Thymus (tissue), 11 donors: ENCODE measurements around the gene PRPF8. TPM values are rescaled to one million over a fixed set of nuclear protein-coding genes. Genes with fewer than 3 reads are reported as not detected.
A peak's percentile ranks its signal among the peaks of the same experiment; 100 is the strongest.

ENCODE experiments used
- DNase-seq, 9 donors: peaks; one replicate each; pipeline ENCODE4 v3.0.0-alpha.2; 2013; ENCODE audit warnings: low spot score in 9 of 9, low read depth in 6 of 9, missing footprints in 1 of 9
- H3K27ac ChIP-seq, 2 donors: one replicate each; pipeline ENCODE4 v1.5.1; 2013; ENCODE audit warnings: control low read depth in 1 of 2, low read depth in 1 of 2, low read length in 1 of 2, mild to moderate bottlenecking in 1 of 2, moderate library complexity in 1 of 2
- H3K27me3 ChIP-seq, 2 donors: one replicate each; pipeline ENCODE4 v1.5.1; 2013; ENCODE audit warnings: low read length in 1 of 2; ENCODE audit not compliant: control insufficient read depth in 2 of 2, insufficient read depth in 1 of 2
- H3K36me3 ChIP-seq, 2 donors: one replicate each; pipeline ENCODE4 v1.5.1; 2013; ENCODE audit warnings: low read length in 1 of 2, mild to moderate bottlenecking in 1 of 2, moderate library complexity in 1 of 2; ENCODE audit not compliant: control insufficient read depth in 2 of 2, insufficient read depth in 2 of 2
- H3K4me1 ChIP-seq, 2 donors: one replicate each; pipeline ENCODE4 v1.5.1; 2013; ENCODE audit warnings: low read length in 2 of 2; ENCODE audit not compliant: control insufficient read depth in 2 of 2, insufficient read depth in 2 of 2
- H3K4me3 ChIP-seq, 2 donors: one replicate each; pipeline ENCODE4 v1.5.1; 2013; ENCODE audit warnings: low read length in 2 of 2, control low read depth in 1 of 2, mild to moderate bottlenecking in 1 of 2
- H3K9me3 ChIP-seq, 2 donors: one replicate each; pipeline ENCODE4 v1.5.1; 2013; ENCODE audit warnings: low read length in 1 of 2, mild to moderate bottlenecking in 1 of 2; ENCODE audit not compliant: control insufficient read depth in 2 of 2, insufficient read depth in 1 of 2
- WGBS: extraction: QIAGEN DNeasy Blood & Tissue Kit; methylation state at CpG from one replicate; pipeline ENCODE4 v1.1.7; 2013; 5-methylcytosine and 5-hydroxymethylcytosine counted together
- polyA plus RNA-seq: library from polyadenylated mRNA; stranded (reverse); fragments of 200-250 nt; gene quantifications from one replicate; pipeline ENCODE4 v1.2.3, GENCODE V29; 2013
- total RNA-seq: library from RNA; stranded (reverse); fragments of 120-200 nt; gene quantifications from one replicate; pipeline ENCODE4 v1.2.4, GENCODE V29; 2013
- donor health status: healthy.

Gene PRPF8
- total and polyA plus RNA-seq, 2 donors, result 86.2 to 106 TPM

- H3K4me1 ChIP-seq, result peaks cover 0 to 8% of the 10 kb centered on the region in 2 donors
These were observed 47.9 kb downstream of the PRPF8 start for GRCh38 chr17:1636732-1637285.

GRCh38 chr17:1635675-1636465, 48.8 kb downstream of the PRPF8 start:
- no peak for DNase-seq
- Histone ChIP-seq H3K36me3 (no peaks in the 10 kb centered on the region), H3K9me3 (no peaks in the 10 kb centered on the region), H3K4me3 (no peak overlapping the region), H3K27ac (no peak overlapping the region), H3K27me3 (no peaks in the 10 kb centered on the region), H3K4me1 (peaks cover 0 to 8% of the 10 kb centered on the region in 2 donors)
- 92% methylated on average over 10 of the region's 10 CpGs for WGBS

More at GRCh38 chr17:1636732-1637285, 47.9 kb downstream of the PRPF8 start:
- no peak for DNase-seq
- Histone ChIP-seq H3K27ac (no peak overlapping the region), H3K9me3 (no peaks in the 10 kb centered on the region), H3K4me3 (no peak overlapping the region), H3K27me3 (no peaks in the 10 kb centered on the region), H3K36me3 (no peaks in the 10 kb centered on the region)
- WGBS, result 88% methylated on average over 15 of the region's 15 CpGs

- WGBS, result 97% methylated on average over 45 of the region's 45 CpGs
- H3K9me3 ChIP-seq, result no peaks in the 10 kb centered on the region
- no peaks in the 10 kb centered on the region for H3K36me3 ChIP-seq
- H3K4me3 ChIP-seq, result no peak overlapping the region
- peaks cover 0 to 11% of the 10 kb centered on the region in 2 donors for H3K4me1 ChIP-seq
- DNase-seq, result no peak
- peaks cover 0 to 2% of the 10 kb centered on the region in 2 donors for H3K27me3 ChIP-seq
- no peak overlapping the region for H3K27ac ChIP-seq
These were observed 49.6 kb downstream of the PRPF8 start for GRCh38 chr17:1634841-1635650.

GRCh38 chr17:1630662-1631061, 54.0 kb downstream of the PRPF8 start:
- Histone ChIP-seq H3K27ac (no peak overlapping the region), H3K36me3 (peaks cover 0 to 3% of the 10 kb centered on the region in 2 donors), H3K9me3 (peaks cover 0 to 10% of the 10 kb centered on the region in 2 donors), H3K4me3 (no peak overlapping the region), H3K27me3 (peaks cover 0 to 11% of the 10 kb centered on the region in 2 donors), H3K4me1 (peaks cover 5 to 29% of the 10 kb centered on the region in 2 donors)
- DNase-seq, result no peak
- 94% methylated on average over 4 of the region's 4 CpGs for WGBS

- 1% methylated on average over 45 of the region's 45 CpGs for WGBS
- Histone ChIP-seq H3K27ac (peak overlapping the region; percentile 93 to 96), H3K36me3 (peaks cover 0 to 12% of the 10 kb centered on the region in 2 donors), H3K4me1 (peaks cover 5 to 38% of the 10 kb centered on the region in 2 donors), H3K27me3 (peaks cover 0 to 11% of the 10 kb centered on the region in 2 donors), H3K9me3 (peaks cover 0 to 10% of the 10 kb centered on the region in 2 donors), H3K4me3 (peak overlapping the region; percentile 85 to 87)
- DNase-seq, result peak in 7 of 9 donors; percentile 67 to 89 (median 83)
These were observed 55.0 kb downstream of the PRPF8 start for GRCh38 chr17:1629504-1630310.

DNA sequence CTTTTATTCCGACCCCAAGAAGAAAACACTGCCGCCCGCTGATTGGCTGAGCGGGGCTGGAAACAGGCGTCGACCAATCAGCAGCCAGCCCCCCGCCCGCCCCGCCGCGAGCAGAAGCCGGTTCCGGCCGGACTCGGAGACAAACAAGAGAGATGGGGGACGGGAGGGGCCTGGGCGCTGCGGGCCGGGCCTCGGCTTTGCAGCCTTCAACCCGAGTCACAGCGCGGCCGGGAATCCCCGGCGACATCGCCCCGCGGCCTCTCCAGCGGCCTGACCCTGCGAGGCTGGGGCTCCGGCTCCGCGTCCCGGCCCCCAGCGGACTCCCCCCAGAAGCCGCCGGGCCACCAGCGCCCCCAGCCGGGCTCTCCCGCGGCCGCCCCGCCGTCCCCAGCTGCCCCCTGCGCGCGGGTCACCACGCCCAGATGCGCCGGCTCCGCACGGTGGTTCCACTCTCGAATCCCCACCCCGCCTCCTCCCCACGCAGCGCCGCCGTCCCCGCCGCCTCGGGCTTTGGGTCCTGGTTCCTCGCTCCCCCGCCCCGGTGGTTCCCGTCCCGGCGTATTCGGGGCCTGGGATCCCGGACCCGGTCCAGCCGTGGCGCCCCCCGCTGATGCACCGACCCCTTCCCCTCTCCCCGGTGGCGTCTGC, 55.7 kb downstream of the PRPF8 start:
- DNase-seq, result peak in 8 of 9 donors; percentile 82 to 97 (median 92)
- peaks cover 0 to 10% of the 10 kb centered on the region in 2 donors for H3K9me3 ChIP-seq
- under 1% methylated on average over 77 of the region's 77 CpGs for WGBS
- peak overlapping the region; percentile 93 to 96 for H3K27ac ChIP-seq
- H3K36me3 ChIP-seq, result peaks cover 0 to 17% of the 10 kb centered on the region in 2 donors
- peaks cover 0 to 11% of the 10 kb centered on the region in 2 donors for H3K27me3 ChIP-seq
- peak overlapping the region; percentile 85 to 87 for H3K4me3 ChIP-seq
- peaks cover 5 to 40% of the 10 kb centered on the region in 2 donors for H3K4me1 ChIP-seq

GRCh38 chr17:1627982-1628855, 56.4 kb downstream of the PRPF8 start, which contains the start of gene SLC43A2:
Gene SLC43A2, minus strand, starts transcription at chr17:1628834. Its CDS starts 960 bp downstream, at chr17:1627874.
- peaks cover 0 to 11% of the 10 kb centered on the region in 2 donors for H3K27me3 ChIP-seq
- peaks cover 0 to 10% of the 10 kb centered on the region in 2 donors for H3K9me3 ChIP-seq
- H3K4me1 ChIP-seq, result peaks cover 5 to 40% of the 10 kb centered on the region in 2 donors
- WGBS, result under 1% methylated on average over 95 of the region's 95 CpGs
- peak within 1 kb of the TSS; percentile 85 to 87 for H3K4me3 ChIP-seq
- H3K27ac ChIP-seq, result peak within 1 kb of the TSS; percentile 93 to 96
- peak in 8 of 9 donors; percentile 73 to 94 (median 88) for DNase-seq
- peaks cover 0 to 20% of the 10 kb centered on the region in 2 donors for H3K36me3 ChIP-seq
